ENCODE results near the gene SULT1A1.
"Not testable (repeated sequence)": the region's sequence is repeated elsewhere in the genome, so short reads cannot be mapped to it uniquely, and the experiment has no call there.

SULT1A1 gene

DNA sequence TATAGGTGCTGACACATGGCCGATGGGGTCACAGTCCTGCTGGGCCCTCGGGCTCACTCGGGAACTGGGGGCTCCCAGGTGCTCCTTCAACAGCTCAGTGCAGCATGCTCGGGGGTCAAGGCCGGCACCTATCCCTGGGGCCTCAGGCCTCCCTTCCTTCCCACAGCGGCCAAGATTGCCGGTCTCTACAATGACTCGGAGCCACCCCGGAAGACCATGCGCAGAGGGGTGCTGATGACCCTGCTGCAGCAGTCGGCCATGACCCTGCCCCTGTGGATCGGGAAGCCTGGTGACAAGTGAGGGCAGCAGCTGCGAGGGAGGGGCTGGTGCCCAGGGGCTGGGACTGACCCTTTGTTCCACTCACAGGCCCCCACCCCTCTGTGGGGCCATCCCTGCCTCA is 19.9 kb downstream of the SULT1A1 start:
- DNase-seq = no peak

DNA sequence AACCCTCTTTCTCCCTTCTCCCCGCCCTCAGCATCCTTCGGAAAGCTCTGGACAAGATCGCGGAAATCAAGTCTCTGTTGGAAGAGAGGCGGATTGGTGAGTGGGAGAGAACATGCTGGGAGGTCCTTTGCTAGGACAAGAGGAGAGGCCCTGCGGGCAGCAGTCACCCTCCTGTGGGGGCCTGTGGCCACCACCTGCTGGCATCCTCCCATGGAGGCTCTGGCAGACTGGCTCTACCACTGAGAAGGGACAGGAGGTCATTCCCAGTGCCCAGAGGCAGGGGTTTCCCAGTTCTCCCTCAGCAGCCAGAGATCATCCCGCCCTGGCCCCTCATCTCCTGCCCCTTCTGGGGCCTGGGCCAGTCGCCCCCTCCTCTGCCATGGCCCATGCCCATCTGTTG is 20.8 kb downstream of the SULT1A1 start:
- DNase-seq = no peak

DNA sequence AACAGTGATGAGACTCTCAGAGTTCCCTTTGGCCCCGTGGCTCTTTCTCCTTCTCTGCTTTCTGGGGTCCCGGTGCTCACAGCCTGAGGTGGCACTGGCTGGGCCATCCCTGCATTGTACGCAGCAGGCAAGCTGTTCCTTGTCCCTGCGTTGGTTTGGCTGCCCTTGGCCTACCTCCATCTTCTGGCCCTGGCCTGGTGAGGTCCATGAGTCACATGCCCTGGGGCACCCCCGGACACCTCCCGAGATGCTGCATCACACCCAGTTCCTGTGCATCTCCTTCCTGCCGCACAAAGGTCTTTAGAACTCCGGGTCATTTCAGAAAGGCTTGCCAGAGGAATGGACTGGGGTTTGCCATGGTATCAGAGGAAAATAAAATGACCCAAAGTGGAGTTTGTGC is 22.5 kb downstream of the SULT1A1 start:
- no peak for DNase-seq

DNA sequence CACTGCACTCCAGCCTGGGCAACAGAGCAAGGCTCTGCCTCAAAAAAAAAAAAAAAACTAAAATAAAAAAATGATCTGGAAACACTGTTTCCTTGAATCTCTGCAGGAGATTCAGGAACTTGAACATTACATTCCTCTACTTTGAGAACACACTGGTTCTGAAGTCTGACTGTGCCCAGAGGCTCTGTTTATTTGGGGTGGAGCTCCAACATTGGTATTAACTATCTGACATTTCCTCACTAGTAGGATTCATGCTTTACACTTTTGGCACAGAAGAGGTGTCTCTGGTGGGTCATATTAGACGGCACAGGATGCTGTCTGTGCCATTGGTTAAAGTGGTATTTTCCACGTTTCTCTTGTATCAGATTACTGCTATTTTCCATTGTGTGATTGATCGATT is 23.4 kb downstream of the SULT1A1 start:
- DNase-seq = no peak

DNA sequence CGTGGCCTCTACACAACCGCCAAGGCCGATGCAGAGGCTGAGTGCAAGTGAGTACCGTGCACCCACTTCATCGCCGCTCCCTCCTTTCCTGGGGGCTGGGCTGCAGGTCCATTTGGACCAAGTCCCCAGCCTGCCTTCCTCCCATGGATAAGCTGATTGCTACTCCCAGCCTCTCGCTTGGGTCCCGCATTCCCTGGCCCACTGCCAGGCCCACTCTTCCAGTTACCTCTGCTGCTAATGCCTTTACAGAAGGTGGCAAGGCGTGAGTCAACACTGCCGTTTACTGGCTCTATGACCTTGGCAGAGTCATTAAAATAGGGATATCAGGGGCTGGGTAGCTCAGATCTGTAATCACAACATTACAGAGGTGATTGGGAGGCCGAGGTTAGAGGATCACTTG is 24.2 kb downstream of the SULT1A1 start:
- DNase-seq = no peak

DNA sequence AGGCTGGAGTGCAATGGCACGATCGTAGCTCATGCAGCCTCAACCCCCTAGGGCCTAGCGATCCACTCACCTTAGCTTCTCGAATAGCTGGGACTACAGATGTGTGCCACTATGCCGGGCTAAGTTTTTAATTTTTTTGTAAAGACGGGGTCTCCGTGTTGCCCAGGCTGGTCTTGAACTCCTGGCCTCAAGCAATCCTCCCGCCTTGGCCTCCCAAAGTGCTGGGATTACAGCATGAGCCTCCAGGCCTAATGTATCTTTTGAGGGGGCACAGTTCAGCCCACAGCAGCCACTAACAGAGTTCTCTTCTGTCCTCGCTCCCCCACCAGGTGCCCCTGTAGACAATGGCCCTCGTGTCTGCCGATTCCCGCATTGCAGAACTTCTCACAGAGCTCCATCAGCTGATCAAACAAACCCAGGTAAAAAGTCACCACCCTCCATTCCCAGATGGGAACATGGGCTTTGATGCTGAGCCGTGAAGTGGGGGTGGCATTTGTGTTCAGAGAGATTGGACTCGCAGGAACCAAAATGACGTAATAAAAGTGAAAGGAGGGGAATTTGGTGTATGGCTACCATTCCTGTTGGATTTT is 29.0 kb downstream of the SULT1A1 start:
- DNase-seq = no peak

DNA sequence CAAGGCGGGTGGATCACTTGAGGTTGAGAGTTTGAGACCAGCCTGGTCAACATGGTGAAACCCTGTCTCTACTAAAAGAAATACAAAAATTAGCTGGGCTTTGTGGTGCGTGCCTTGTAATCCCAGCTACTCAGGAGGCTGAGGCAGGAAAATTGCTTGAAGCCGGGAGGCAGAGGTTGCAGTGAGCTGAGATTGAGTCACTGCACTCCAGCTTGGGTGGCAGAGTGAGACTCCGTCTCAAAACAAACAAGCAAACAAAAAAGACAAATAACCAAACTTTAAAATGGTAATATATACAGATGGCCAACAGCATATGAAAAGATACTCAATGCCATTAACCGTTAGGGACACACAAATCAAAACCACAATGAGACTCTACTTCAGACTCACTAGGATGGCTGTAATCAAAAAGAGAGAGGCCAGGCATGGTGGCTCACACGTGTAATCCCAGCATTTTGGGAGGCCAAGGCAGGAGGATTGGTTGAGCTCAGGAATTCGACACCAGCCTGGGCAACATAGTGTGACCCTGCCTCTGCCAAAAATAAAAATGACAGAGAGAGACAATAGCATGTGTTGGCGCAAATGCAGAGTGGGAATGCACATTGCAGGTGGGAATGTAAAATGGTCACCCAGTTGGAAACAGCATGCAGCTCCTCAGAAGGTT is 34.3 kb downstream of the SULT1A1 start:
- DNase-seq = no peak

DNA sequence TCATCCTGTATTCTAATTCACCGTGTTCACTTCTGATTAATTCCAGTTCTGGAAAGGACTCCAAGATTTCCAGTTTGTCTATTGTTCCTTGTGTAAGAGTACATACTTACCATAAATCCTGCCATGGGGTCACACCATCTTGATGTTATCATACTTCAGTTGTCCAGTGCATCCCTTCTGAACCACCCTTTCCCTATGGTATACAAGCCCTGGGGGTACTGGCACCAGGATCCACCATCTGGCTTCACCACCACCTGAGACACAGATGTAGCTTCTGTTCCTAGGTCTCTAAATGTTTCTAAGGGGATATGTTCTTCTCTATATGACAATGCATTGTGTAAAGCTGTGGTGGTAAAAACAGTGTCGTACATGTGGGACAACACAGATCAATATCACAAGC is 34.9 kb downstream of the SULT1A1 start:
- no peak for DNase-seq

DNA sequence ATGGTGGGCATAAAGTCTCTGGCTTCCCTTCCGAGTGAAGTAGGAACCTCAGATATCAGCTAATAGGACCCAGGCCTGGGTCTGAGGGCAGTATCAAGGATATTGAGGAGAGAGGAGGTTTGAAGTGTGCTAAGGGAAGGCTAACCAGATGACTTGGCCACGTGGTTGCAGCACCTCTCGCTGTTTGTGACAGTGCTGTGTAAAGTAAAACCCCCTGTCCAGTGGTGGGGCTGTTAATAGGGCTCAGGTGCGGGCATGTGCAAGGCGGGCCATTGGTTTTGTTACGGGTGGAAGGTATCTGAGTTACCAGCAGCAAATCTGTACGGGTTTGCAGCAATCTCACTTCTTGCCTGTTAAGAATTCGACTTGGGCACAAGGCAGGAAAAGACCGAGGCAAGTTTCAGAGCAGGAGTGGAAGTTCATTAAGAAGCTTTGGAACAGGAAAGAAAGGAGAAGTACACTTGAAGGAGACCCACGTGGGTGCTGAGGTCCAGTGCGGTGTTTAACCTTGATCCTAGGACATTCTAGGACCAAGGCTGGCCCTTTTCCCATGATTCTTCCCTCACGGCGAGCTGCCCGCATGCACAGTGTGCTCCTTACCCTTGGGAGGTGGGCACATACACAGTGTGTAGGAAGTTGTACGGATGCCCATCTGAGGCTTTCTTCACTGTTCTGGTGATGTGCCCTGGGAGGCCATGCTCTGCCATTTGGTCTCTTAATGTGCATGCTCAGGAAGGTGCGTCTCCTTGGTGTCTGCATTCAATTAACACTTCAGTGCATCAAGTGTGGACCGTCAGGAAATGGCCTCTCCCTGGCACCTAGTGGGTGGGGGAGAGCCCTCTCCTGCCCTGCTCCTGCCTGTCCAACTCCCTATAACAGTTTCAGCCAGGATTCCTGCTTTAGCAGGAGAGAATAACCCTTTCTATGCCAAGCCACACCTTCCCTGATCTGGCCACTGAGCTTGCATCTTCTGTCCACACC is 35.8 kb downstream of the SULT1A1 start:
- no peak for DNase-seq

DNA sequence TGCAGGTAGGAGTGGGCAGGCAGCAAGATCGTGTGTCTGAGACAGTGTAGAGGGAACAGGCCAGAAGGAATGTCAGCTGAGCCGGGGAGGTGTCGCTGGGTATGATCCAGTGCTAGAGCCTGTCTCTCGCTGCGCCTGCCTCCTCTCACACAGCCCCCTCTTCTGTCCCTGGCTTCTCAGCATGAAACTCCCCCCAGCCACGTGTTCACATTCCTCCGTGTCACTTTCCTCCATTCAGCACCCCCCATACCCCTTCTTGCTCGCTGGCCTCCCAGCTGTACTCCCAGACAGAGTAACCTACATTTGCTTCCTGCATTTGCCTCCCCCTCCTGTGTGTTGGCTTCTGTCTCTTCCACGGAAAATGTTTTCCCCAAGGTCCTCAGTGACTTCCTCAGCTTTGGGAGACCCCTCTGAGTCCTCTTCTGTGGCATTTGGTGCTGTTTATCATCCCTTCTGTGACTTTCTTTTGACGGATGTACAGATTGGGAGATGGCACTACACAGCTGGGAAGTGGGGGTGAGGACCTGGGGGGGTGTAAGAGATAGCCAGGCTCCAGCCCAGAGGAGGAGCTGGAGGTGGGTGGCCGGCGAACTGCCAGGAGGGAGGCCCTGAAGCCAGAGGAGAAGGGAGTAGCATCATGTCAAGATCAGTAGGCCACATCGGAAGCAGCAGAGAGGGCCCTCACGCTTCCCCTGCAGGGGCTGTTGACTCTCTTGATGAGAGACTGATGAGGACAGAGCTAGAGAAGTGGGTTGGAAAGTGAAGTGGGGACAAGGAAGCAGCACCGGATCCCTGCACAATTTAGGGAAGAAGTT is 36.9 kb downstream of the SULT1A1 start:
- no peak for DNase-seq

DNA sequence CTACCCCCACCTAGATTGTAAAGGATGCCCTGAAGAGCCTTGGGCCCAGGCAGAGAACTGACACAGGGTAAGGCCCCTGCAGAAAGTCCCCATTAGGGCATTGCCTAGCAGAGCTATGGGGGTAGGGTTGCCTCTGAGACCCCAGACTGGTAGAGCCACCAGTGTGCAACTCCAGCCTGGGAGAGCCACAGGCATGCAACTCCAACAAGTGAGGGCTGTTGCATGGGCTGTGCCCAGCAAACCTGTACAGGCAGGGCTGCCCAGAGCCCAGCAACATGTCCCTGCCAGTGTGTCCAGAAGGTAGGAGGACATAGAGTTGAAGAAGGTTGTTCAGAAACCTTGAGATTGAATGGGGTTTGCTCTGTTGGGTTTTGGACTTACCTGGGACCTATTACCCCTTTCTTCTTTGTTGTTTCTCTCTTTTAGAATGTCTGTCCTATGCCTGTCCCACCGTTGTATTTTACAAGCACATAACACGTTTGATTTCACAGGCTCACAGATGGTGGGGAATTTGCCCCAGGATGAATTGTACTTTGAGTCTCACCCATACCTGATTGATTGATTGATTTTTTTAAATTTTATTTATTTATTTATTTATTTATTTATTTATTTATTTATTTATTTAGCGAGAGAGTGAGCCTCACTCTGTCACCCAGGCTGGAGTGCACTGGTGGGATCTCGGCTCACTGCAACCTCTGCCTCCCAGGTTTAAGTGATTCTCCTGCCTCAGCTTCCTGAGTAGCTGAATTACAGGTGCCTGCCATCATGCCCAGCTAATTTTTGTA is 39.7 kb downstream of the SULT1A1 start:
- no peak for DNase-seq

DNA sequence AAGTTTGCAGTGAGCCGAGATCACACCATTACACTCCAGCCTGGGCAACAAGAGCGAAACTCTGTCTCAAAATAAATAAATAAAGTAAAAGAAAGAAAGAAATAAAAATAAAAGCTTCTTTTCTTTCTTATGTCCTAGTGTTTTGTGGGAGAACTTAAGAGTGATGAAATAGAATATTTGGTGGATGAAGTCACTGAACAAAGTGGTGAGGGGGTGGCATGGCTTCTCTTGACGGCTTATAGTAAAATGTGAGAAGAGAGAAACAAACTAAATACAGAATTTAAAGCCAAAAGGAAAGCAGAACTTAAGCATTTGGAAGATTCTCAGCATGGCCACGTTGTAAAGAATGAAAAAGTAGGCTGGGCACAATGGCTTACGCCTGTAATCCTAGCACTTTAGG is 40.8 kb downstream of the SULT1A1 start:
- DNase-seq = no peak

DNA sequence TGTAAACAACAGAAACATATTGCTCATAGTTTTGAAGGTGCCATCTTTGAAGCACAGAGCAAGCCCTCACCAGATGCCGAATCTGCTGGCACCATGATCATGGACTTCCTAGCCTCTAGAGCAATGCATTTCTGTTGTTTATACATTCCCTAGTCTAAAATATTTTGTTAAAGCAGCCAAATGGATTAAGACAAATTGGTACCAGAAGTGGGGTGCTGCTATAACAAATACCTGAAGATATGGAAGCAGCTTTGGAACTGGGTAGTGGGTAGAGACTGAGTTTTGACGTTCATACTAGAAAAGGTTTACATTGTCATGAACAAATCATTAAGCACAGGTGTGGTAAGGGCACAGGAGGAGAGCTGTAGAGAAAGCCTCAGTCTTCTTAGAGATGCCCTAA is 42.6 kb downstream of the SULT1A1 start:
- DNase-seq = no peak

DNA sequence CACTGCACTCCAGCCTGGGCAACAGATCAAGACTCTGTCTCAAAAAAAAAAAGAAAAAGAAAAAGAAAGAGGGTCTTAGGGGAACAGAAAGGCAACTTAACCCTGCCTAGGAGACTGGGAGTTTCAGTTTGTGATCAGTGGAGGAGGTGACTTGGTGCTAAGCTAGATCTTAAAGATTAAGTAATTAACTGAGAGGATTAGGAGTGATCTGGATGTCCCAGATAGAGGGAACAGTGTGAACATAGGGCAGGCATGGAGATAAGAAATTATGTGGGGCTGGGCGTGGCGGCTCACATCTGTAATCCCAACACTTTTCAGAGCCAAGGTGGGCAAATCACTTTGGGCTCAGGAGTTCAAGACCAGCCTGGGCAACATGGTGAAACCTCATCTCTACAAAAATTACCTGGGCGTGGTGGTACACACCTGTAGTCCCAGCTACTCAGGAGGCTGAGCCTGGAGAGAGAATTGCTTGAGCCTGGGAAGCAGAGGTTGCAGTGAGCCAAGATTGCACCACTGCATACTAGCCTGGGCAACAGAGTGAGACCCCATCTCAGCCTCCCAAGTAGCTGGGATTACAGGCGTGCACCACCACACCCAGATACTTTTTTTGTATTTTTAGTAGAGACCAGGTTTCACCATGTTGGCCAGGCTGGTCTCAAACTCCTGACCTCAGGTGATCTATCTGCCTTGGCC is 43.5 kb downstream of the SULT1A1 start:
- DNase-seq = not testable (repeated sequence)

DNA sequence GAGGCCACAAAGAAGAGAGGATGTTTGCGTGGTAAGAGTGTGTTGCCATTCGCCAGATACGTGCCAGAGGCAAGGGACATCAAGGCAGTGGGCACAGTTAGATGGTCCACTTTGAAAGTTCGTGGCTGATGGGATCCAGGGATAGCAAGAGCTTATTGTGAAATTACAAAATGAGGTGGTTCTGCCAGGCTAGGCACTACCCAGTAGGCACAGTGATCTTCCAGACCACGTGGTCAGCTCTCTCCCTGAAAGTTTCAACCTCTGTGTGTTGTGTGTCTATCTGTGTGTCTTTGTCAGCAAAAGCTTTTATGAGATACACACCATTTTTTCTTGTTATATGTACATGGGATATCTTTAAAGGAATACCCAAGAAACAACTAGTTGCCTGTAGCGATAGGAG is 46.6 kb downstream of the SULT1A1 start:
- no peak for DNase-seq

DNA sequence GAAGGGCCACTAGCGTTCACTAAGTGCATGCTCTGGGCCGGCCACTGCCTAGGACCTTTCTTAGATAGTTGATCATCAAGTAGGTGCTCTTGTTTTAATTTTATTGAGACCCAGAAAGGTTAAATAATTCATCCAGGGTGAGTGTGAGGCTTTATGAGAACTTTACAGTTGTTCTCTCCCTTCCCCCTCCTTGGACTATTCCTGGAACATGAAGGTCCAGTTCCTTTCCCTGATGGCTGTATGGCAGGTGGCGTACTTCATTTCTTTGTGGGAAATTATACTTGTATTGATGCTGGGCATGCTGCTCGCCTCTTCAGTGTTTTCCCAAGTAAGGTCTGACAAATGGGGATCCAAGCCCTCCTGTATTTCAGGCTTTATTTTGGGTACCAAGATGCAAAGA is 47.6 kb downstream of the SULT1A1 start:
- no peak for DNase-seq

DNA sequence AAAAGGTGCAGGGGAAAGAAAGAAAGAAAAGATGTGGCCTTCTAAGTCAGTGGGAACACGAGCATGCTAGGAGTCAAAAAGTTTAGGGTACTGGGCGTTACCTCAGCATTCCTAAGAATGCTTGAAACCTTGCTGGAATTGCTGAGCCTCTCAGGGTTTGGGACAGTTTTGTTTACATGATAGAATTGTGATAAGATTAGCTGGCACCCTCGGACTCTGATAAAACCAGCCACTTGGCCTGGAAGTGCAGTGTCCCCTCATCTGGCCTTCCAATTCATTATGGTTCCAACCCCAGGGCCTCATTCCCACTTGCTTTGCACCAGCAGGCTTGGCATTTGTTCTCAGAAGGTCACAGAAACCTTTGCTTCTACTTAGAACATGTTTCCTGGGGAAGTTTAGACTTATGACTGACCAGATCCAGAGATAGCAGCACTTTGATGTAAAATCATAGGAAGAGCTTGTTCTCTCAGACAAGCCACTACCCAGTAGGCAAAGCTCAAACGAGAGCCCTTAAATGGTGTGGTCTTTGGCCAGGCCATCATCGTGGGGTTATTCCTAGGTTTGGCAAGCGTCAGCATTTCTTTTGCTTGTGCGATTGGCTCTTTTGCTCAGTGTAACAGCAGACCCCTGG is 48.2 kb downstream of the SULT1A1 start:
- no peak for DNase-seq

DNA sequence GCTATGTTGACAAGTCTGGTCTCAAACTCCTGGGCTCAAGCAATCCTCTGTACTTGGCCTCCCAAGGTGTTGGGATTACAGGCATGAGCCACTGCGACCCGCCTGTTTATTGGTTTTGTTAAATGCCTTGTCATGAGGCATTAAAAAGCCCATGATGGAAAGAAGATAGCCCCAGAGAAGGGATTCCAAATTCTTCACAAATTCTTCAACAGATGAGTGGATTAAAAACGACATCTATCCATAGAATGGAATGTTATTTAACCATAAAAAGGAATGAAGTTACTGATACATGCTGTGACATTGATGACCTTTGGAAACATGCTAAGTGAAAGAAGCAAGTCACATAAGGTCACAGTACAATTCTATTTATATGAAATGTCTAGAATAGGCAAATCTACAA is 51.4 kb downstream of the SULT1A1 start:
- no peak for DNase-seq

DNA sequence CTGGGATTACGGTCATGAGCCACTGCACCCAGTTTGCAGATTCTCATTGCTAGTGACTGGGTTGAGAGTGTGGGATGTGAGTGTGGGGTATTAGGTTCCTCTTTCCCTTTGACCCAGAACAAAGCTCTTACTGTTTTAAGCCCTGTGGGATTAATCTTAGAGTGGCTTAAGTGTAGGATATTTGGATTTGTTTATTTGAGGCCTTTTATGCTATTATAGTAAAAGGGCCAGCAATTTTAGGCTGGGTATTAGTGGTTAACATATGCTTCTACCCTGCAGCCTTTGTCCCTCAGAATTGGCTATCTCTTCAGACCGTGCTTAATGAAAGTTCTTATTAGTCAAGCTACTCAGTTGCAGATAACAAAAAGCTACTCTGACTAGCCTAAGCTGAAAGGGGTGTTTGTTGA is 52.9 kb downstream of the SULT1A1 start:
- DNase-seq = no peak

DNA sequence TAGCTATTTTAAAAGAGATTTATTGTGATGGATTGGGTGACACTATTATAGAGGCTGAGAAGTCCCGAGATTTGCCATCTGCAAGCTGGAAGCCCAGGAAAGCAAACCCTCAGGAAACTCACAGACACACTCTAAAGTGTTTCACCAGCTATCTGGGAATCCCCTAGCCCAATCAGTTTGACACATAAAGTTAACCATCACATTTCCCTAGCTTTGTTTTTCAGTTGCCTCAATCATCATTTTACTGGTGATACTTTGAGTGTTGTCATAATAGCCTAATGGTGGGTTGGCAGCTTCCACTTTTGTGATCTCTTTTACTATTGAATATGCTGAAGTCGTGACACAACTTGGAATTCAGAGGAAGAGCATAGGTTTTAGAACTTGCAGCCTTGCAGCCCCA is 54.3 kb downstream of the SULT1A1 start:
- peak; percentile 46 for DNase-seq
